Renal pelvis (tissue), 4 donors: ENCODE measurements around the gene NUP210. TPM values are rescaled to one million over a fixed set of nuclear protein-coding genes. Genes with fewer than 3 reads are reported as not detected.

ENCODE experiments used
- DNase-seq: peaks from one replicate; pipeline ENCODE4 v3.0.0-alpha.2; 2013
- polyA plus RNA-seq, 3 donors: library from polyadenylated mRNA; unstranded; fragments of 120-200 nt; gene quantifications; one replicate each; pipeline ENCODE4 v1.2.1, GENCODE V29; 2013; ENCODE audit not compliant: insufficient read length in 3 of 3

Gene NUP210
- polyA plus RNA-seq, 3 donors: 29.7 to 33.7 (median 31.8) TPM

GRCh38 chr3:13352621-13353131, 67.4 kb downstream of the NUP210 start:
- DNase-seq: no peak

GRCh38 chr3:13349823-13350222, 70.3 kb downstream of the NUP210 start:
- DNase-seq: no peak

GRCh38 chr3:13348661-13349396, 71.3 kb downstream of the NUP210 start:
- DNase-seq: peak; percentile 29

GRCh38 chr3:13348100-13348499, 72.0 kb downstream of the NUP210 start:
- DNase-seq: no peak

- peak; percentile 7 for DNase-seq
Observed at GRCh38 chr3:13347390-13347950, 72.7 kb downstream of the NUP210 start.

GRCh38 chr3:13346481-13347389, 73.4 kb downstream of the NUP210 start:
- DNase-seq: peak; percentile 37

GRCh38 chr3:13345772-13346171, 74.3 kb downstream of the NUP210 start:
- DNase-seq: no peak

GRCh38 chr3:13345284-13345683, 74.8 kb downstream of the NUP210 start:
- DNase-seq: no peak

GRCh38 chr3:13344663-13345062, 75.5 kb downstream of the NUP210 start:
- DNase-seq: no peak

- DNase-seq: no peak
Observed at GRCh38 chr3:13343601-13344000, 76.5 kb downstream of the NUP210 start.

- DNase-seq: no peak
Observed at GRCh38 chr3:13341229-13341905, 78.8 kb downstream of the NUP210 start.

GRCh38 chr3:13339833-13340232, 80.3 kb downstream of the NUP210 start:
- no peak for DNase-seq

GRCh38 chr3:13338996-13339395, 81.1 kb downstream of the NUP210 start:
- no peak for DNase-seq

GRCh38 chr3:13338231-13338630, 81.9 kb downstream of the NUP210 start:
- DNase-seq: no peak

- no peak for DNase-seq
Observed at GRCh38 chr3:13336592-13336991, 83.5 kb downstream of the NUP210 start.

GRCh38 chr3:13335503-13335902, 84.6 kb downstream of the NUP210 start:
- no peak for DNase-seq

GRCh38 chr3:13335059-13335458, 85.1 kb downstream of the NUP210 start:
- no peak for DNase-seq

GRCh38 chr3:13333236-13333897, 86.8 kb downstream of the NUP210 start:
- DNase-seq: no peak

- DNase-seq: no peak
Observed at GRCh38 chr3:13332740-13333139, 87.4 kb downstream of the NUP210 start.

- no peak for DNase-seq
Observed at GRCh38 chr3:13332158-13332557, 88.0 kb downstream of the NUP210 start.

GRCh38 chr3:13329746-13330145, 90.4 kb downstream of the NUP210 start:
- DNase-seq: no peak
